HG03432 (cell line): Measurements from ENCODE around the gene ANKRD33B.
"Not testable (repeated sequence)": the region's sequence is repeated elsewhere in the genome, so short reads cannot be mapped to it uniquely, and the experiment has no call there.

ENCODE experiments used
- ATAC-seq: cut with Tn5 transposase; IDR thresholded peaks from one replicate; pipeline ENCODE4 v1.9.1; 2021; ENCODE audit warnings: mild to moderate bottlenecking, moderate library complexity; ENCODE audit not compliant: unreplicated experiment

ANKRD33B gene

GRCh38 chr5:10633271-10634049, 69.6 kb downstream of the ANKRD33B start:
- ATAC-seq, result no peak

- ATAC-seq, result no peak
These were observed 70.2 kb downstream of the ANKRD33B start for GRCh38 chr5:10634050-10634449.

- ATAC-seq, result no peak
These were observed 70.7 kb downstream of the ANKRD33B start for GRCh38 chr5:10634562-10634961.

GRCh38 chr5:10635257-10635866, 71.5 kb downstream of the ANKRD33B start:
- peak; percentile 68 for ATAC-seq

- no peak for ATAC-seq
These were observed 72.0 kb downstream of the ANKRD33B start for GRCh38 chr5:10635867-10636350.

GRCh38 chr5:10636363-10637142, 72.7 kb downstream of the ANKRD33B start:
- no peak for ATAC-seq

GRCh38 chr5:10637944-10638343, 74.1 kb downstream of the ANKRD33B start:
- ATAC-seq, result no peak

- ATAC-seq, result not testable (repeated sequence)
These were observed 74.9 kb downstream of the ANKRD33B start for GRCh38 chr5:10638723-10639122.

- ATAC-seq, result no peak
These were observed 76.0 kb downstream of the ANKRD33B start for GRCh38 chr5:10639846-10640368.

- ATAC-seq, result no peak
These were observed 78.5 kb downstream of the ANKRD33B start for GRCh38 chr5:10642367-10642766.

- no peak for ATAC-seq
These were observed 80.3 kb downstream of the ANKRD33B start for GRCh38 chr5:10644192-10644591.

- ATAC-seq, result peak; percentile 47
These were observed 81.3 kb downstream of the ANKRD33B start for GRCh38 chr5:10645146-10645545.

GRCh38 chr5:10645671-10646070, 81.8 kb downstream of the ANKRD33B start:
- ATAC-seq, result peak; percentile 26

GRCh38 chr5:10647640-10648039, 83.8 kb downstream of the ANKRD33B start:
- no peak for ATAC-seq

GRCh38 chr5:10648806-10649665, 85.2 kb downstream of the ANKRD33B start:
- no peak for ATAC-seq

GRCh38 chr5:10649666-10650380, 86.0 kb downstream of the ANKRD33B start:
- no peak for ATAC-seq

GRCh38 chr5:10652151-10652550, 88.3 kb downstream of the ANKRD33B start:
- no peak for ATAC-seq

- no peak for ATAC-seq
These were observed 88.7 kb downstream of the ANKRD33B start for GRCh38 chr5:10652606-10653005.

- ATAC-seq, result no peak
These were observed 89.2 kb downstream of the ANKRD33B start for GRCh38 chr5:10653043-10653442.
